Coronary artery (tissue), 2 donors: ENCODE measurements around the gene NCK2.

Experiments
- DNase-seq: peaks from one replicate; pipeline ENCODE4 v3.0.0-alpha.2; 2017; ENCODE audit warnings: low spot score
- H3K27ac ChIP-seq, 2 donors: fragments of 200-600 bp; sonication (generic); one replicate each; pipeline ENCODE4 v1.5.1; 2016 to 2019
- H3K4me3 ChIP-seq: fragments of 200-600 bp; sonication (generic); 2 replicates; pipeline ENCODE4 v1.5.1; 2016; ENCODE audit warnings: mild to moderate bottlenecking, moderate library complexity
- TF ChIP-seq, protein P1 (sequence below): fragments of 200-600 bp; sonication (generic); IDR thresholded peaks from one replicate; pipeline ENCODE4 v1.5.1; 2019; ENCODE audit warnings: antibody characterized with exemption

The NCK2 gene

DNA sequence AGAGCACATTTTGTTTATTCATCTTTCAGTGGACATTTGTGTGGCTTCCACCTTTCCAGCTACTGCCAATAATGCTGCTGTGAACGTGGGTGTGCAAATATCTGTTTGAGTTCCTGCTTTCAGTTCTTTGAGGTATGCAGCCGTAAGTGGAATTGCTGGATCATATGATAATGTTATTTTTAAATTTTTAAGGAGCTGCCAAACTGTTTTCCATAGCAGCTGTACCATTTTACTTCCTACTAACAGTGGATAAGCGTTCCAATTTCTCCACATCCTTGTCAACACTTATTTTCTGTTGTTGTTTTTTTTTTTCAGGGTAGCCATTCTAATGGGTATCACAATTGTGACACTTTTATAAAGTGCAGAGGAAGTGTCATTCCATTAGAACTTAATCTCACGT is 162.5 kb downstream of the NCK2 start:
- no peak overlapping the region for H3K4me3 ChIP-seq
- TF ChIP-seq, protein P1, sequence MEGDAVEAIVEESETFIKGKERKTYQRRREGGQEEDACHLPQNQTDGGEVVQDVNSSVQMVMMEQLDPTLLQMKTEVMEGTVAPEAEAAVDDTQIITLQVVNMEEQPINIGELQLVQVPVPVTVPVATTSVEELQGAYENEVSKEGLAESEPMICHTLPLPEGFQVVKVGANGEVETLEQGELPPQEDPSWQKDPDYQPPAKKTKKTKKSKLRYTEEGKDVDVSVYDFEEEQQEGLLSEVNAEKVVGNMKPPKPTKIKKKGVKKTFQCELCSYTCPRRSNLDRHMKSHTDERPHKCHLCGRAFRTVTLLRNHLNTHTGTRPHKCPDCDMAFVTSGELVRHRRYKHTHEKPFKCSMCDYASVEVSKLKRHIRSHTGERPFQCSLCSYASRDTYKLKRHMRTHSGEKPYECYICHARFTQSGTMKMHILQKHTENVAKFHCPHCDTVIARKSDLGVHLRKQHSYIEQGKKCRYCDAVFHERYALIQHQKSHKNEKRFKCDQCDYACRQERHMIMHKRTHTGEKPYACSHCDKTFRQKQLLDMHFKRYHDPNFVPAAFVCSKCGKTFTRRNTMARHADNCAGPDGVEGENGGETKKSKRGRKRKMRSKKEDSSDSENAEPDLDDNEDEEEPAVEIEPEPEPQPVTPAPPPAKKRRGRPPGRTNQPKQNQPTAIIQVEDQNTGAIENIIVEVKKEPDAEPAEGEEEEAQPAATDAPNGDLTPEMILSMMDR = no peak
- DNase-seq = no peak
- peak overlapping the region in 1 of 2 donors; percentile 13 for H3K27ac ChIP-seq

DNA sequence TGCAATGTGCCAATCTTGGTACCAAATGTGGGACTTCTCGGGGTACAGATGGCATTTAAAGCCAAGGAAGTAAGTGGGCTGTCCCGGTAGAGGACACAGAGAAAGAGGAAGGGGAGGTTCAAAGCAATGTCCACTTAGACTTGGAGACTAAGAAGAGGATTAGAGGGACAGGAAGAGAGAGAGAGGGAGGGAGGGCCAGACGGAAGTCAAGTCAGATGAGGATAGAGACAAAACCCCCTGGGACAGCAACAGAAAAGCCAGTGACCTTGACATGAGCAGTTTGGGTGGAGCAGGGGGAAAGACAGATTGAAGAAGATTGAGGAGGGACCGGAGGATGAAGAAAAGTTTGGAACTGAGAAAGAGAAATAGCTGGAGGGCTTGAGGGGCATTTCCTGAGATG is 164.5 kb downstream of the NCK2 start:
- TF ChIP-seq, protein P1 = no peak
- Histone ChIP-seq H3K27ac (peak overlapping the region in 1 of 2 donors; percentile 47), H3K4me3 (no peak overlapping the region)
- no peak for DNase-seq

DNA sequence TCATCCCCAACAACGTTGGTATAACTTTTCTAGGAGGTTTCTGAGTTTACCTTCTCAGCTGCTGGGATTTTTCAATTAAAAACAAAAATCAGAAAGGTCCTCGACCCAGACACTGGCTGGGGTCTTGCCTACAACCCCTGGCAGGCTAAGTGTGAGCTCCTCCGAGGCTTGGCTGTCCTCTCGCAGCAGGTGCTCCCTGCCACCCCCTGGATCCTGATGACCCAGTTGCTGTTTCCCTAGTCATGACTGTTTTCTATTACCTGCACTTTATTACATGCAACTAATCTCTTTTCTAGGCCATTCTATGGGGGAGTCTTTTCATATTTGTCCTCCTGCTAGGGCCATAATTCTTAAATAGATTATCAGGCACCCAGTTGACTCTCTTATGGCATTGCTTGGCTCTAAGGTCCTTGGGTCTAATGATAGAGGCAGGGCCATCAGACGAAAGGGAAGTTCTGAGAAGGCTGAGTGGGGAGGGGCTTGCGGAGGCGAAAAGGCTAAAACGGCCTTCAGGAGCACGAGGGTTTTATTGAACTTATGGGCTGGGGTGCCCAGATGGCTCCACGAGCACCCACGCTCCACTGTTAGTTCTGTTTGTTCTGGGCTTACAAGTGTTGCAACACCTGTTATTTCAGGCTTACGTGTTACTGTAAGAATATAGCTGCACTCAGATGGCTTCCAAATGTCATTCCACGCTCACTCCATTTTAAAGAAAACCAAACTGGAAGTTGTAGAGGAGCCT is 166.0 kb downstream of the NCK2 start:
- Histone ChIP-seq H3K27ac (no peak overlapping the region), H3K4me3 (no peak overlapping the region)
- TF ChIP-seq, protein P1 = no peak
- no peak for DNase-seq

DNA sequence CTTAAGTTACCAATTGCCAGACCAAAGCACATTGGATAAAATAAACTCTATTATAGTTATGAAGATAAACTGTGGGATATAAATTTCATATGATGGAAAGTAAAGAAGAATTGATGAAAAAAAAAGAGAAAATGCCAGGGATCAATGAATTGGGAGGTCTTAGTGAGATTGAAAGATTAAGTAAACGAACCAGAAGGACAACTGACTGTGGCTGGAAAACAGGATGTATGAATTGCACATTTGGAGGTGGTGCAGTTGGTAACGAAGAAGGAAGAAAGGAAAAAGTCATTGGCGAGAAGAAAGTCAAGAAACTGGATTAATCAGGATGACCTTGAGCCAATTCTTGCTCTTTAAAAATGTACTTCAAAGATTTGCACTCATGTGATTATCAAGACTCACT is 166.7 kb downstream of the NCK2 start:
- TF ChIP-seq, protein P1 = no peak
- Histone ChIP-seq H3K27ac (no peak overlapping the region), H3K4me3 (no peak overlapping the region)
- DNase-seq = no peak

DNA sequence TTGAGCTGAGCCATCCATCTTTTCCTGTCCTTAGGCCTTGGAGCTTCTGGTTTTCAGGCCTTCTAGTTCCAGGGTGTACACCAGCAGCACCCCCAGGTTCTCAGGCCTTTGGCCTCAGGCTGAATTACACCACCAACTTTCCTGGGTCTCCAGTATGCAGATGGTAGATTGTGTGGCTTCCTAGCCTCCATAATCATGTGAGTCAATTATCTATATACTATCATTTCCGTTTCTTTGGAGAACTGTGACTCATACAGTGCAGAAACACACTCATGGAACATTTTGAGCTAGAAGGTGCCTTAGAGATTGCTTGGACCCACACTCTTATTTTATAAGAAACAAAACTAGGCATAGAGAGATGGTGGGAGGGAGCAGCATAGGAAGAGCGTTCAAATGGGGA is 167.4 kb downstream of the NCK2 start:
- Histone ChIP-seq H3K27ac (no peak overlapping the region), H3K4me3 (no peak overlapping the region)
- DNase-seq = no peak
- TF ChIP-seq, protein P1 = no peak

DNA sequence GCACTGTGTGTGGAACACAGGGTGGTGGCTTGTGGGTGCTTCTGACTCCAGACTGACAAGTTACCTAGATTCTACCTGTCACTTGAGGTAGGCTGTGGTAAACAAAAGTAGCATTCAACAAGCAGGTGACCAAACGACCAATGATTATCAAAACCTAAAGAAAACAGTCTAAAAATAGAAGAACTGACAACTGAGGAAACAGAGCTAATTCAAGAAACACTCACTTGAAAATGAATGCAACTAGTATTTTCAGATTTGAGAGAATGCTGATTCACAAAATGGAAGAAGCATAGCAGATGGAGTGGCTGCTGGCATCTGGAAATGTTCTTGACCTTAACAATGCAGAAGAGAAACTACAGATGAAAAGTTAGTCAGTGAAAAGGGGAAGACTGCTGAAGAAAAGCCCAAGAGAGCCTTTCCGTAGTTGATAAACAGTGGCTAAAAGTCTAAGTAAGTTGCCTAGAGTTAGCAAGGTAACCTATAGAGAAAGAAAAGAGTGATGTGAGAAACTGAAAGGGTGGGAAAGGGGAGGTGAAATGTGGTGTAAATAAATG is 170.4 kb downstream of the NCK2 start:
- no peak for DNase-seq
- Histone ChIP-seq H3K27ac (no peak overlapping the region), H3K4me3 (no peak overlapping the region)
- TF ChIP-seq, protein P1 = no peak

DNA sequence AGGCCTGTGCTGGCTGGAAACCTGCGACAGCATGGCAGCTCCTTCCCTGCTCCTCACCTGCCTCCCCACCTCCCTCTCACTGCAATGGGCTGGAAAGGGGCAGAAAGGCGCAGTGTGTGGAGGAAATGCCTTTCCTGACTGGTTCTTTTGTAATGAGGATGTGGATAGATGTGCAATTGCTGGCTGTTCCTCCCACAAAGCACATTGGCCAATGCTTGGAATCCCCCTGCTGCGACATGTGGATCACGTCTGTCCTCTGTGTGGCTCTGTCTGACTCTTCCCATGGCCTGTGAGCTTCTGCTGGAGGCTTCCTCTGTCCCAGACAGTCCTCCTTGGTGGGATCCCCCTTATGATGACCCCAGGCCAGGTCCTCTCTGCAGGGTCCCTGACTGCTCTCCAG is 172.5 kb downstream of the NCK2 start:
- H3K4me3 ChIP-seq = no peak overlapping the region
- TF ChIP-seq, protein P1 = no peak
- H3K27ac ChIP-seq = no peak overlapping the region
- DNase-seq = peak; percentile 36
